Measurements from ENCODE around the gene PREP.
"Not testable (repeated sequence)": the region's sequence is repeated elsewhere in the genome, so short reads cannot be mapped to it uniquely, and the experiment has no call there.

Gene PREP

DNA sequence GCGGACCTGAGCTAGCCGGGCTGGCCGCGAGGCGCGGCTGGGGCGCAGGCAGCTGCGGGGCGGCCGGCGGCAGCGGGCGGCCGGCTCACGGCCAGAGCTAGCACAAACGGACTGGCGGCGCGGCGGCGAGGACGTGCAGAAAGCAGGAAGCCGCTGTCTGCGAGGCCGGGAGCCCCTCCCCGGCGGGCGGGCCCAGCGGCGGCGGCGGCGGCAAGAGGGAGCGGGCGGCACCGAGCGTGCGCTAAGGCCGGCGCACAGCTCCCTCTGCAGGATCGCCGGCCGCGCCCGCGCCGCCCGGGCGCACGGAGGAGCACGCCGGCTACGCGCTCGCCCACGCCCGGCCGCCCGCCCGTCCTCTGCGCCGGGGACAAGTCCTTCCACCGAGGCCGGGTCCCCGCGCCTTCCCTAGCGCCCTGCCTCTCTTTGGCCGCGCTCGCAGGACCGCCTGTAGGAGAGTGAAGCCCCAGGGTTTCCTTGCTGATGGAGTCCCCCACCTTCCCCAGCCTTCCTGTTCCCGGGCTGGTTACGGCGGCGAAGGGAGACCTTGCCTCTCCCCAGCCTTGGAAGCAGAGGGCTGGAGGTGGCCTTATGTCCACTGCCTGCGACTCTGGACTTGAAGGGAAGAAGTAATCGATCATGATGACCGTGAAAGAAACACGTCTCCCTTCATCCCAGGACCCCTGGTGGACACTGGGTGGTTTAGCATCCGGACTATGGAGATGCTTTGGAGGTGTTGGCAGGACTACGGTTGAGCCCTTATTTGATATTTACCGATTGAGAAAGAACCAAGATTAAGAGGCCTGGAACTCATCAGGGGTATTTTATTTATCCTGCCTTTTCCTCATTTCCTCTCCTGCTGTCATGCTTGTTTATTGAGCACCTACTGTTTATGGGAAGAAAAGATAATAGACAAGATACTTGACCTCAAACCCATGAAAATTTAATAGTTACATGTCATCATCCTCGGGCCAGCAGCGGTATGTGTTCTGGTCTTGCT is at the start of gene PREP:
PREP (minus strand) TSS at position 144 of the 997 bp plus-strand sequence. CDS start 191 bp downstream, outside the sequence.
- peak; percentile 88 to 92 for DNase-seq
- TF ChIP-seq GATA1 (IDR thresholded peaks at IDR 0.05; ENCODE audit: low read depth, low read length) (no peak), POLR2A (IDR thresholded peaks at IDR 0.05; ENCODE audit: low read length) (peak; percentile 64)

DNA sequence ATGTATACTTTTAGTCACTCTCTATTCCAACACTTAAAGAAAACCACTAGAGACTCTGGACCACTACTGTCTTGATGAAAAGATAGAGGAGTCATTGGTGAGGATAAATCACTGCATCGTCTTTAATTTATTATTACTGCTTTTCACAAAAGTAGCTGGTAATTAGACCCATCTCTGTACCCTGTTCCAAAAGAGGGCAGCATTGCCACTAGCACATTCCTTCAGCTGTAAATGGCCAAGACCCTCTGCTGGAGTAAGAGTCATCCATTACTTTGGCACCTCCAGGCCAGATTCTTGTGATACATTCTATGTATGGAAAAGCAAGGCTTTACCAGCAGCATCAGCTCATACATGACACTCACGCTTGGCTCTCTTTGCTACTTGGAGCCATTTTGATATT is 49.5 kb upstream of the PREP start:
- TF ChIP-seq POLR2A (IDR thresholded peaks at IDR 0.05; ENCODE audit: low read length): no peak
- TF ChIP-seq GATA1 (IDR thresholded peaks at IDR 0.05; ENCODE audit: low read depth, low read length): no peak
- no peak for DNase-seq

DNA sequence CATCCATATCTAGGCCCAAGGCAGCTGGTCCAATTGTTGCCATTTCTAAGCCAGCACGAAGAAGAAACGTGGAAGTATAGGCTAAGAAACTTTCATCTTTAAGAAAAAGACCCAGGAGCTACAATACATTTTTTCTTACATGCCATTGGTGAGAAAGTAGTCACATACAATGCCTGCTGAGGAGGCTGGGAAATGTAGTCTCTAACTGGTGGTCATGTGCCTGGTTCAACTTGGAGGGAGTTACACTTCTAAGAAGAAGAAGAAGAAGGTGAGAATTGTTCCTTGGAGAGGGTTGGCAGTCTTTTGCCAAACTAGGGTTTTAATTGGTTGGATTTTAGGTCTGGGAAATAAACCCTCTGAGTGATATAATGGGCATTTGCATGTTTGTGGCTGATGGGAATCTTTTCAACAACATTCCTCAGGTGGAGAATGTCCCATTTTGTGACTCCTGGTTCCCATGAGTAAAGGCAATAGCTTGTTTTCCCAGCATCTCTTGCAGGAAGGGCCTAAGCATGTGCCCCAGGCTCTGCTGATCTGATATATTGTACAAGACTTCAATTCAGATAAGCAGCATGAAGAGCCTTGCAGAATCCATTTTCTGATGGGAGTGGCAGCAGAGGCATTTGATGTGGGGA is 47.0 kb upstream of the PREP start:
- no peak for TF ChIP-seq POLR2A (IDR thresholded peaks at IDR 0.05; ENCODE audit: low read length)
- no peak for TF ChIP-seq GATA1 (IDR thresholded peaks at IDR 0.05; ENCODE audit: low read depth, low read length)
- no peak for DNase-seq

DNA sequence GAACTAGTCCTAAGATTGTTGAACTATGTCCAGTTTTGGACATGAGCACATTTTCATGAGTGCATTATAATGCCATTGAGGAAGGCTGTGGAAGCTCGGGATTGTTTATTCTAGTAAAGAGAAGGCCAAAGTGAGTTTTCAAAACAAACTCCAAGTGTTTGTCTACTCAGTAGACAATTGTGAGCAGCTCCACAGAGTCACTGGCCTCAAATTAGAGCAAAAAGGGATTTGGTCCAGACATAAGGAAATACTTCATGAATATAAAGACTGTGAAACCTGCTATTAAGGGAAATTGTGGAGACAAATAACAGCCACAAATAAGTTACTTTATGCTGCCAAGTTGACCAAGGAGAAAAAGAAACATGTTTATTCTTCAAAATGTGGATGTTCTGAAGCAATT is 42.6 kb upstream of the PREP start:
- TF ChIP-seq GATA1 (IDR thresholded peaks at IDR 0.05; ENCODE audit: low read depth, low read length) (no peak), POLR2A (IDR thresholded peaks at IDR 0.05; ENCODE audit: low read length) (no peak)
- DNase-seq: no peak

DNA sequence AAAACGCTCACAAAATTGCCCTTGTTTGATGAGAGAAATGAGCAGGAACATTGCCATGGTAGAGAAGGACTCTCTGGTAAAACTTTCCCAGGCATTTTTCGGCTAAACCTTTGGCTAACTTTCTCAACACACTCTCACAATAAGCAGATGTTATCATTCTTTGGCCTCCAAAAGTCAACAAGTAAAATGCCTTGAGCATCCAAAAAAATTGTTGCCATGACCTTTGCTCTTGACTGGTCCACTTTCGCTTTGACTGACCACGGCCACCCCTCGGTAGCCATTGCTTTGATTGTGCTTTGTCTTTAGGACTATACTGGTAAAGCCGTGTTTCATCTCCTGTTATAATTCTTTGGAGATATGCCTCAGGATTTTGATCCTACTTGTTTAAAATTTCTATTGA is 41.1 kb upstream of the PREP start:
- no peak for TF ChIP-seq POLR2A (IDR thresholded peaks at IDR 0.05; ENCODE audit: low read length)
- TF ChIP-seq GATA1 (IDR thresholded peaks at IDR 0.05; ENCODE audit: low read depth, low read length): no peak
- no peak for DNase-seq

DNA sequence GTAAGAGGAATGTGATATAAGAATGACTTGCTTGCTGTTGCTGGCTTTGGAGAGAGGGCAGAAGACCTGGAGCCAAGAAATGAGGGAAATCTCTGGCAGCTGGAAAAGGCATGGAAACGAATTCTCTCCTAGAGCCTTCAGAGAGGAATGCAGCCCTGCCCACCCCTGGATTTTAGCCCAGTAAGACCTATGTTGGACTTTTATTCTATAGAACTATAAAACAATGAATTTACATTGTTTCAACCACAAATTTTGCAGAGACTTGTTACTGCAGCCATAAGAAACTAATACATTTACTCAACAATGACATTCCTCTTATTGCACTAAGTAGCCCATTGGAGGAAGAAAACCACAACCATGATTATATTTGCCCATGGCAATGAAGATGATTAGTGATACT is 39.5 kb upstream of the PREP start:
- DNase-seq: no peak
- TF ChIP-seq POLR2A (IDR thresholded peaks at IDR 0.05; ENCODE audit: low read length) (no peak), GATA1 (IDR thresholded peaks at IDR 0.05; ENCODE audit: low read depth, low read length) (no peak)

GRCh38 chr6:105437236-105437635 is 34.4 kb upstream of the PREP start:
- TF ChIP-seq POLR2A (IDR thresholded peaks at IDR 0.05; ENCODE audit: low read length) (no peak), GATA1 (IDR thresholded peaks at IDR 0.05; ENCODE audit: low read depth, low read length) (no peak)
- DNase-seq: no peak

DNA sequence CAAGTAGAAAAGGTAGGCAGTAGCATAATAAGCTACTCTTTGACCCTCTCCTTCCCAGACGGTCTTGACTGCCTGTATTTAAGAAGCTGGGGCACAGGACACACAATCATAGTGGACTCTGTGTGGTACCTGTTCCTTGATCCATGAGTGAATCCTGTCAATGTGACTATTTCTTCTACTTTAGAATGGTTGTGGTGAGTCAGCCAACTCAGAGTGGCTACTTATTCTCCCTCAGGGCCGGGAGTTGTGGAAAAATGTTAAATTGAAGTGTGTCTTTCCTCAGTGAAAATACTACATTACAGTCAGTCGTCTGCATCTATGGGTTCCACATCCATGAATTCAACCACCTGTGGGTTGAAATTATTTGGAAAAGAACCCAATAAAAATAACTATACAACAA is 30.8 kb upstream of the PREP start:
- no peak for DNase-seq
- no peak for TF ChIP-seq GATA1 (IDR thresholded peaks at IDR 0.05; ENCODE audit: low read depth, low read length)
- no peak for TF ChIP-seq POLR2A (IDR thresholded peaks at IDR 0.05; ENCODE audit: low read length)

DNA sequence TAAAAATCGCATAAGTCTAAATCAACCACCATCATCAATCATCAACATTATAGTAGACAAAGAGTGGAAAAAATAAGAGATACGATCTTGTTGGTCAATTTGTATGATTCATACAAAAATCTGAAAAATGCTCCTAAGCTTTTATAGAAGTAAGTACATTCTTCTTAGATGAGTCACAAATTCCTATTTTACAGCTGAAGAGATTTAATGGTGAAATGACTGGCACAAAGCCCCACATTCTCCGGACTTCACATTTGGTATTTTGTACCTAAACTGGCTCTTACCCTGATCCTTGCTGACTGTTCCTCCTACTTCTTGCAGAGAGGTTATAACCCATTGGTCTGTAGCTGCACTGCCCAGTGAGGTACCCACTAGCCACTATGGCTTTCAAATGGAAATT is 29.9 kb upstream of the PREP start:
- no peak for DNase-seq
- no peak for TF ChIP-seq GATA1 (IDR thresholded peaks at IDR 0.05; ENCODE audit: low read depth, low read length)
- TF ChIP-seq POLR2A (IDR thresholded peaks at IDR 0.05; ENCODE audit: low read length): no peak

- TF ChIP-seq POLR2A (IDR thresholded peaks at IDR 0.05; ENCODE audit: low read length) (no peak), GATA1 (IDR thresholded peaks at IDR 0.05; ENCODE audit: low read depth, low read length) (no peak)
- DNase-seq: peak; percentile 30 to 61
These were observed 28.3 kb upstream of the PREP start for GRCh38 chr6:105431226-105431625.

- TF ChIP-seq GATA1 (IDR thresholded peaks at IDR 0.05; ENCODE audit: low read depth, low read length) (no peak), POLR2A (IDR thresholded peaks at IDR 0.05; ENCODE audit: low read length) (no peak)
- DNase-seq: no peak
These were observed 27.8 kb upstream of the PREP start for GRCh38 chr6:105430685-105431084.

- TF ChIP-seq GATA1 (IDR thresholded peaks at IDR 0.05; ENCODE audit: low read depth, low read length) (no peak), POLR2A (IDR thresholded peaks at IDR 0.05; ENCODE audit: low read length) (no peak)
- no peak for DNase-seq
These were observed 26.8 kb upstream of the PREP start for GRCh38 chr6:105429676-105430075.

- DNase-seq: no peak
- TF ChIP-seq POLR2A (IDR thresholded peaks at IDR 0.05; ENCODE audit: low read length) (no peak), GATA1 (IDR thresholded peaks at IDR 0.05; ENCODE audit: low read depth, low read length) (no peak)
These were observed 25.6 kb upstream of the PREP start for GRCh38 chr6:105428342-105428957.

DNA sequence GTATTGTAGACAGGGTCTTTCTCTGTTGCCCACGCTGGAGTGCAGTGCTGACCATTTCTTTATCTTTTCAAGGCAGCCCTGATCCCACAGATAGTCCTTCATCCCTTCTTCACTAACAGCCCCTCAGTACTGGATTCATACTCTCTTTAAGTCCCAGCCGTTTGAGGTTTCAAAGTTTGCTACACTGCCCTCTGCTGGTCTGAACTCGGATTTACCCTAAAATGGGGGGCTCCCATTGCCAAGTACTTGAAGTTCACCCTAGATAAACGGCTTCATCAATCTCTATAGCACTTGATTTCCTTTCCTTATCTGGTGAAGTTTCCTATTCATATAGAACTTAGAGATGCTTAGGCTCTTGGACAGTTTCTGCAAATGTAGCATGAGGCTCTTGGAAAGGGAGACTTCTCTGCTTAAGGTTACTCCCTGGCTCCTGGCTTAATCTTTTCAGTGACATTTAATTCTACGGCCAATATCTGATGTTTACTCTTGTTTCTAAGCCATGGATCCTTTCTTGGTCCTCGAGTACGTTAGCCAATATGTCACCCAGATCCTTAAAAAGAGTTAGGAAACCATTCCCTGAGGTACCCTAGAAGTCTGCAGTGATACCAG is 21.4 kb upstream of the PREP start:
- peak; percentile 65 to 80 for DNase-seq
- TF ChIP-seq POLR2A (IDR thresholded peaks at IDR 0.05; ENCODE audit: low read length): no peak
- TF ChIP-seq GATA1 (IDR thresholded peaks at IDR 0.05; ENCODE audit: low read depth, low read length): no peak

- DNase-seq: not testable (repeated sequence)
These were observed 14.1 kb upstream of the PREP start for GRCh38 chr6:105416971-105417370.
